ENCODE data around the gene CLDN9. TPM values are rescaled to one million over a fixed set of nuclear protein-coding genes. Genes with fewer than 3 reads are reported as not detected.
A peak's percentile ranks its signal among the peaks of the same experiment; 100 is the strongest.

CLDN9 gene
- total RNA-seq, 1 experiment from 2014 or later, result 1.3 TPM

DNA sequence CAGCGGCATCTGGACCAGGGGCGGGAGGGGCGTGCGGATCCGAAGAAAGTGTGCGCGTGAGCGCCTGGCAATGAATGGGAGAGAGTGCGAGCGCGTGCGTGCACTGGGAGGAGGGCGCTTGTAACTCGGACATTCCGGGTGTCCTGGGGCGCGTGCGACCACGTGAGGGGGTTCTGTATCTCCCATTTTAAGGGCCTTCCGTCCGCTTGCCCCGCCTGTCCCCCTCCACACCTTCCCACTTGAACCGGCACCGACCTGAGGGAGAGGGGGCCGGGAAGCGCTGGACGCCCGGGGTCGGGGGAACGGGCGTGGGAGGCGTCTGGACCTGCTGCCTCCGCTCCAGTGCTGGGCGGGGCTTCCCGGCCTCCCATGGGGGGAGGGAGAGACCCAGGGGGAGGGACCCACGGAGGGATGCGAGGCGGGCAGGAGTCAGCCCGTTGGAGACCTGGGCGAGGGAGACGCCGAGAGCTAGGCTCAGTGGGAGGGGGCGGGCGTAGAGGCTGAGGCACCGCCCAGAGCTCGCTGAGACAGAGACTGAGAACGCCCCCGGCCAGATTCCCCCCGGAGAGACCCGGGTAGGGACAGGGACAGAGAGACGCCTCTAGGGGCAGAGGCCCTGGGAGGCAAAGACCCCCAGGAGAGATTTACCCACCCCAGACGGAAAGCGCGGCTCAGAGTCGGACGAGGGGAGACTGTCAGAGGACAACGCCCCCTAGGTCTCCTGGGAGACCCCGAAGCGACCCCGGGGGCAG lies 48.8 kb upstream of the CLDN9 start, which contains the start of gene KREMEN2:
Gene KREMEN2, plus strand, starts transcription at position 553 of the 752 bp plus-strand sequence. CDS start 246 bp downstream, outside the sequence.
- Histone ChIP-seq H4K5ac (ENCODE audit: insufficient read length, low read depth, low read length) (no peak within 1 kb of the TSS), H3K27me3 (ENCODE audit: insufficient read depth, low read length) (no peaks in the 10 kb centered on the region)

More for the DNA sequence above, 48.8 kb upstream of the CLDN9 start, which contains the start of gene KREMEN2:
- peaks cover 0 to 7% (median 0%) of the 10 kb centered on the region in 3 experiments; a peak in 2 of 7 replicates for H3K36me3 Mint-ChIP-seq (ENCODE audit: insufficient read depth in 1 of 3, low read depth in 3 of 3)
- no peak within 1 kb of the TSS for H3K27ac Mint-ChIP-seq
- Histone ChIP-seq H3K4ac (ENCODE audit: low read depth, low read length) (no peak within 1 kb of the TSS), H2BK20ac (ENCODE audit: low read depth, low read length, poor library complexity, severe bottlenecking) (no peak within 1 kb of the TSS), H2AFZ (ENCODE audit: low read length) (no peak within 1 kb of the TSS), H3K18ac (ENCODE audit: insufficient read length, low read depth, low read length) (no peak within 1 kb of the TSS), H3K79me2 (ENCODE audit: insufficient read depth, low read length) (no peaks in the 10 kb centered on the region), H3K23ac (ENCODE audit: insufficient read length, low read depth, low read length) (no peak within 1 kb of the TSS), H3K4me2 (ENCODE audit: insufficient read depth, insufficient read length, low read length) (peak within 1 kb of the TSS; percentile 36), H2BK5ac (ENCODE audit: insufficient read length, low read length) (no peak within 1 kb of the TSS), H2BK12ac (ENCODE audit: insufficient read length, low read depth, low read length) (no peak within 1 kb of the TSS), H4K91ac (ENCODE audit: insufficient read length, low read depth, low read length) (no peak within 1 kb of the TSS), H4K8ac (replicated peaks; ENCODE audit: insufficient read length, low read depth, low read length) (no peak within 1 kb of the TSS), H3K9ac (ENCODE audit: extremely low read depth, insufficient read length, low read length) (no peak within 1 kb of the TSS), H3T11ph (ENCODE audit: low read length) (no peak within 1 kb of the TSS), H3K9me3 (ENCODE audit: control insufficient read depth, low read depth, low read length) (no peaks in the 10 kb centered on the region), H3K56ac (ENCODE audit: insufficient read length, low read depth, low read length) (no peak within 1 kb of the TSS), H3K23me2 (ENCODE audit: insufficient read length, low read depth, low read length, poor library complexity, severe bottlenecking) (peaks cover 15% of the 10 kb centered on the region), H2AK5ac (ENCODE audit: insufficient read length, low read length) (no peak within 1 kb of the TSS), H3K27ac (ENCODE audit: insufficient read length, low read depth, low read length) (no peak within 1 kb of the TSS), H3K79me1 (ENCODE audit: insufficient read depth, low read depth, low read length, poor library complexity, severe bottlenecking) (no peaks in the 10 kb centered on the region), H2BK120ac (ENCODE audit: low read depth, low read length, poor library complexity, severe bottlenecking) (no peak within 1 kb of the TSS), H3K4me1 (ENCODE audit: insufficient read depth, low read length) (no peaks in the 10 kb centered on the region; the same call in 1 of the 2 replicates), H4K20me1 (ENCODE audit: control insufficient read depth, insufficient read depth, insufficient read length) (no peaks in the 10 kb centered on the region), H3K14ac (ENCODE audit: insufficient read depth, low read length) (no peak within 1 kb of the TSS), H2BK15ac (ENCODE audit: low read depth, low read length) (no peak within 1 kb of the TSS)
- H3K4me1 Mint-ChIP-seq, result peaks cover 11 to 15% of the 10 kb centered on the region in 2 experiments
- H3K9me3 Mint-ChIP-seq, result no peaks in the 10 kb centered on the region; a peak in 1 of 5 replicates
- peak within 1 kb of the TSS; percentile 84 to 94 for H3K4me3 Mint-ChIP-seq
- WGBS (ENCODE audit: extremely low coverage, insufficient read length, low lambda C conversion rate), result no CpG with 5 or more reads among the region's 60 CpGs
- TF ChIP-seq CTCF (conservative IDR thresholded peaks at IDR 0.05), result peak; percentile 46; the same call in 2 of the 3 replicates
- peak; percentile 90 for DNase-seq
- peaks cover 29% of the 10 kb centered on the region for H3K27me3 Mint-ChIP-seq (ENCODE audit: low read depth)
